WI38 (cell line): Measurements from ENCODE around the gene ZG16.

ENCODE experiments used
- H3K4me3 ChIP-seq: 2 replicates; pipeline ENCODE4 v1.5.1; 2011; ENCODE audit warnings: low read depth, mild to moderate bottlenecking, control low read depth, low read length
- CTCF ChIP-seq: IDR thresholded peaks from 2 replicates; pipeline ENCODE4 v1.5.1; 2012; ENCODE audit warnings: low read depth, mild to moderate bottlenecking, control low read depth, low read length

The ZG16 gene

GRCh38 chr16:29820730-29821642, 42.9 kb downstream of the ZG16 start:
- peak overlapping the region; percentile 98 for H3K4me3 ChIP-seq
- no peak for TF ChIP-seq CTCF

GRCh38 chr16:29821643-29822115, 43.6 kb downstream of the ZG16 start:
- no peak for TF ChIP-seq CTCF
- H3K4me3 ChIP-seq, result peak overlapping the region; percentile 98

- no peak for TF ChIP-seq CTCF
- H3K4me3 ChIP-seq, result peak overlapping the region; percentile 42
These were observed 46.6 kb downstream of the ZG16 start for GRCh38 chr16:29824589-29825144.

GRCh38 chr16:29825145-29826044, 47.3 kb downstream of the ZG16 start:
- peak overlapping the region; percentile 42 for H3K4me3 ChIP-seq
- TF ChIP-seq CTCF, result no peak

- TF ChIP-seq CTCF, result no peak
- H3K4me3 ChIP-seq, result no peak overlapping the region
These were observed 48.3 kb downstream of the ZG16 start for GRCh38 chr16:29826342-29826695.

GRCh38 chr16:29830774-29831173, 52.7 kb downstream of the ZG16 start:
- no peak for TF ChIP-seq CTCF
- no peak overlapping the region for H3K4me3 ChIP-seq

GRCh38 chr16:29831490-29831889, 53.4 kb downstream of the ZG16 start:
- TF ChIP-seq CTCF, result no peak
- no peak overlapping the region for H3K4me3 ChIP-seq
